Measurements from ENCODE around the gene FIGLA. TPM values are rescaled to one million over a fixed set of nuclear protein-coding genes. Genes with fewer than 3 reads are reported as not detected.

Gene FIGLA
- total RNA-seq, 1 experiment from 2014 or later, result not detected

- TF ChIP-seq YY1 (IDR thresholded peaks at IDR 0.05; ENCODE audit: extremely low read depth, insufficient replicate concordance, low read depth, low read length), result no peak
Measured at GRCh38 chr2:70744397-70744796, 46.0 kb downstream of the FIGLA start (continued).

- ChIA-PET RAD21 (ENCODE audit: low non-redundant PET in 1 of 2, low total read pairs in 2 of 2, uncharacterized antibody in 2 of 2, unreplicated experiment in 2 of 2) (no interaction called here), CTCF (no interaction called here), POLR2A (no interaction called here)
- no TSS peak for BruUV-seq (replicated peaks)
- H3K27ac ChIP-seq (ENCODE audit: low read depth, low read length), result no peak overlapping the region
- no peak overlapping the region for H3K4me2 ChIP-seq (ENCODE audit: low read length)
- intact Hi-C loops (cut with micrococcal nuclease), result no loop called here
- no peaks in the 10 kb centered on the region for H3K9me3 ChIP-seq (ENCODE audit: control insufficient read depth in 1 of 2, insufficient read depth in 1 of 2, low read depth in 1 of 2, low read length in 2 of 2)
- no peaks in the 10 kb centered on the region for H3K9me2 ChIP-seq (ENCODE audit: insufficient read depth)
- TF ChIP-seq ATF3 (IDR thresholded peaks at IDR 0.05) (no peak), POLR2A (IDR thresholded peaks at IDR 0.05; ENCODE audit: borderline replicate concordance, extremely low read depth, insufficient read depth, insufficient read length) (no peak), SP1 (IDR thresholded peaks at IDR 0.05; ENCODE audit: low read depth) (no peak), CBX3 (IDR thresholded peaks at IDR 0.05; ENCODE audit: low read depth) (no peak), YY1 (IDR thresholded peaks at IDR 0.05; ENCODE audit: extremely low read depth, insufficient replicate concordance, low read depth, low read length) (no peak), CEBPB (IDR thresholded peaks at IDR 0.05; ENCODE audit: low read depth) (no peak), MAX (IDR thresholded peaks at IDR 0.05) (no peak), ELF1 (IDR thresholded peaks at IDR 0.05; ENCODE audit: borderline replicate concordance, low read depth) (no peak), POLR2AphosphoS5 (IDR thresholded peaks at IDR 0.05; ENCODE audit: low read depth, low read length) (no peak), EZH2 (IDR thresholded peaks at IDR 0.05) (no peak), RAD21 (IDR thresholded peaks at IDR 0.05; ENCODE audit: low read depth) (no peak), FOSL1 (IDR thresholded peaks at IDR 0.05; ENCODE audit: low read depth) (no peak), SIN3A (IDR thresholded peaks at IDR 0.05; ENCODE audit: low read depth) (no peak), ZBTB33 (IDR thresholded peaks at IDR 0.05; ENCODE audit: extremely low read depth, insufficient replicate concordance, low read length) (no peak), TCF7L2 (IDR thresholded peaks at IDR 0.05; ENCODE audit: borderline replicate concordance, extremely low read depth, insufficient read depth, insufficient read length) (no peak), CTCF (IDR thresholded peaks at IDR 0.05 in 2 of 3, conservative IDR thresholded peaks at IDR 0.05 in 1 of 3; ENCODE audit: borderline replicate concordance in 1 of 3, insufficient read depth in 1 of 3, low read depth in 2 of 3, low read length in 2 of 3) (no peak), EGR1 (IDR thresholded peaks at IDR 0.05; ENCODE audit: low read depth) (no peak), ZFX (IDR thresholded peaks at IDR 0.05) (no peak), ZNF274 (IDR thresholded peaks at IDR 0.05; ENCODE audit: low read depth, low read length) (no peak)
- H2AFZ ChIP-seq (ENCODE audit: low read depth, low read length, poor library complexity, severe bottlenecking), result no peak overlapping the region
- no peak for DNase-seq (ENCODE audit: low read depth, low spot score)
- no peaks in the 10 kb centered on the region for H3K4me1 ChIP-seq (ENCODE audit: control insufficient read depth in 1 of 2, insufficient read depth in 2 of 2, low read length in 2 of 2)
- no peaks in the 10 kb centered on the region for H4K20me1 ChIP-seq (ENCODE audit: insufficient read depth)
- no peak overlapping the region for H3K4me3 ChIP-seq (replicated peaks in 1 of 2; ENCODE audit: low read depth in 1 of 2, low read length in 2 of 2)
- no peaks in the 10 kb centered on the region for H3K36me3 ChIP-seq (ENCODE audit: control insufficient read depth in 1 of 2, insufficient read depth in 2 of 2, low read length in 2 of 2)
- no peaks in the 10 kb centered on the region for H3K27me3 ChIP-seq (ENCODE audit: insufficient read depth, low read length)
- no peak overlapping the region for H3K9ac ChIP-seq (ENCODE audit: low read length)
- no peaks in the 10 kb centered on the region for H3K79me2 ChIP-seq (ENCODE audit: insufficient read depth, low read length)
- ATAC-seq, result peak; percentile 59; the same call in 1 of the 2 replicates
Measured at GRCh38 chr2:70743677-70744076, 46.8 kb downstream of the FIGLA start.
